A549 (cell line): ENCODE results near the gene PRPSAP2. TPM values are rescaled to one million over a fixed set of nuclear protein-coding genes. Genes with fewer than 3 reads are reported as not detected.
A peak's percentile ranks its signal among the peaks of the same experiment; 100 is the strongest.
"Not testable (repeated sequence)": the region's sequence is repeated elsewhere in the genome, so short reads cannot be mapped to it uniquely, and the experiment has no call there.

Experiments used
- ATAC-seq, 2 experiments: fragments of 200-7000 bp in 1 of 2; fragments of >200 bp in 1 of 2; cut with Nextera tagmentation in 1 of 2; cut with Tn5 transposase in 1 of 2; 3 replicates each; pipeline versions ENCODE4 v1.8.0 to v1.9.1; 2018 to 2020; ENCODE audit warnings: mild to moderate bottlenecking in 1 of 2, moderate library complexity in 1 of 2
- CTCF ChIA-PET: fragments of 300-600 bp; sonication (Branson Sonifier 250); formaldehyde crosslinking; extraction: SDS; loops from one replicate; lab custom pipeline; 2021; ENCODE audit warnings: antibody characterized with exemption, inconsistent platforms; lab: Yijun Ruan, JAX
- POLR2A ChIA-PET: fragments of 350-600 bp; formaldehyde crosslinking; extraction: SDS; loops from one replicate; lab custom pipeline; 2021; ENCODE audit warnings: antibody characterized with exemption, inconsistent platforms; lab: Yijun Ruan, JAX
- DNase-seq, 2 experiments: peaks; one replicate each; pipeline versions ENCODE4 v3.0.0 to v3.0.0-alpha.2; 2011 to 2016; ENCODE audit warnings: low read depth in 1 of 2, low spot score in 1 of 2
- FAIRE-seq: peaks from 2 replicates; lab custom pipeline; 2011; peaks lifted over from hg19 to GRCh38; lab: Jason Lieb, UNC
- H3K27ac ChIP-seq, 2 experiments: fragments of >200 bp; sonication (Bioruptor Twin); formaldehyde crosslinking; 3 replicates each; pipeline ENCODE4 v1.5.1; 2016 to 2017
- H3K4me1 ChIP-seq: fragments of >200 bp; sonication (Bioruptor Twin); formaldehyde crosslinking; 3 replicates; pipeline ENCODE4 v1.6.1; 2016
- H3K4me2 ChIP-seq: fragments of >200 bp; sonication (Bioruptor Twin); formaldehyde crosslinking; 3 replicates; pipeline ENCODE4 v1.6.1; 2016
- H3K4me3 ChIP-seq: fragments of >200 bp; sonication (Bioruptor Twin); formaldehyde crosslinking; 3 replicates; pipeline ENCODE4 v1.5.1; 2016
- H3K9me3 ChIP-seq: fragments of >200 bp; sonication (Bioruptor Twin); formaldehyde crosslinking; 3 replicates; pipeline ENCODE4 v1.6.1; 2016
- ATOH8 ChIP-seq: fragments of 250-450 bp; sonication (Bioruptor Pico); IDR thresholded peaks from 2 replicates; pipeline ENCODE4 v1.5.0; 2020; ENCODE audit warnings: low read depth, mild to moderate bottlenecking, moderate library complexity
- CHD2 ChIP-seq: fragments of 150-350 bp; IDR thresholded peaks from 2 replicates; pipeline ENCODE4 v1.6.1; 2014; ENCODE audit warnings: low read length; ENCODE audit not compliant: partially characterized antibody
- EHF ChIP-seq: fragments of 250-450 bp; sonication (Bioruptor Pico); IDR thresholded peaks from 2 replicates; pipeline ENCODE4 v1.5.0; 2020; ENCODE audit warnings: mild to moderate bottlenecking
- EP300 ChIP-seq, 2 experiments: fragments of >200 bp; sonication (Bioruptor Twin); formaldehyde crosslinking; IDR thresholded peaks; 2 replicates in 1 of 2; 3 replicates in 1 of 2; pipeline ENCODE4 v1.6.1; 2016 to 2017
- FOSL2 ChIP-seq, 2 experiments: fragments of 450-650 bp in 1 of 2; fragments of >200 bp in 1 of 2; sonication (Bioruptor Twin) in 1 of 2; formaldehyde crosslinking; IDR thresholded peaks; 2 replicates each; pipeline versions ENCODE4 v1.5.0 to v1.6.1; 2016 to 2020; ENCODE audit warnings: mild to moderate bottlenecking in 1 of 2, moderate library complexity in 1 of 2
- HDAC2 ChIP-seq: fragments of 200-600 bp; sonication (generic); IDR thresholded peaks from 2 replicates; pipeline ENCODE4 v1.6.1; 2016
- KDM1A ChIP-seq: fragments of 200-600 bp; sonication (generic); IDR thresholded peaks from 2 replicates; pipeline ENCODE4 v1.6.1; 2016; ENCODE audit warnings: low read depth, mild to moderate bottlenecking
- KDM5A ChIP-seq: fragments of 200-600 bp; sonication (generic); IDR thresholded peaks from 2 replicates; pipeline ENCODE4 v1.6.1; 2016; ENCODE audit warnings: antibody characterized with exemption, mild to moderate bottlenecking
- NFE2L2 ChIP-seq: fragments of 150-350 bp; conservative IDR thresholded peaks from 2 replicates; pipeline ENCODE4 v1.6.1; 2014; ENCODE audit warnings: low read length
- POLR2A ChIP-seq: IDR thresholded peaks from 2 replicates; pipeline ENCODE4 v1.6.1; 2012; ENCODE audit warnings: mild to moderate bottlenecking, low read length
- RARB ChIP-seq: fragments of 250-450 bp; sonication (Bioruptor Pico); IDR thresholded peaks from 2 replicates; pipeline ENCODE4 v1.8.0; 2021; ENCODE audit warnings: mild to moderate bottlenecking, moderate library complexity
- SMC3 ChIP-seq: fragments of >200 bp; sonication (Bioruptor Twin); formaldehyde crosslinking; IDR thresholded peaks from 3 replicates; pipeline ENCODE4 v1.6.1; 2018; ENCODE audit warnings: inconsistent platforms
- TP53 ChIP-seq: fragments of 250-450 bp; sonication (Bioruptor Pico); IDR thresholded peaks from 2 replicates; pipeline ENCODE4 v1.5.0; 2021; ENCODE audit warnings: mild to moderate bottlenecking, moderate library complexity
- ZC3H11A ChIP-seq: fragments of 450-650 bp; IDR thresholded peaks from 2 replicates; pipeline ENCODE4 v1.6.1; 2014; ENCODE audit warnings: antibody characterized with exemption, mild to moderate bottlenecking
- ZFP36 ChIP-seq: fragments of 450-650 bp; IDR thresholded peaks from 2 replicates; pipeline ENCODE4 v1.6.1; 2014; ENCODE audit warnings: borderline replicate concordance; ENCODE audit not compliant: partially characterized antibody
- ZSCAN20 ChIP-seq: fragments of 250-450 bp; sonication (Bioruptor Pico); IDR thresholded peaks from 2 replicates; pipeline ENCODE4 v1.8.0; 2022; ENCODE audit warnings: mild to moderate bottlenecking, moderate library complexity
- WGBS: methylation state at CpG from one replicate; pipeline ENCODE4 v1.1.6; 2017; ENCODE audit errors: missing lambda C conversion rate; 5-methylcytosine and 5-hydroxymethylcytosine counted together
- polyA plus RNA-seq, 4 experiments: library from polyadenylated mRNA; depleted of rRNA in 3 of 4; stranded (reverse); fragments of >200 nt; fragmentation: RNase III in 1 of 4; extraction: RNeasy Plus Mini Kit Qiagen cat#74134 plus additional on column Dnase treatment in 1 of 4; gene quantifications; 2 replicates in 3 of 4; 3 replicates in 1 of 4; pipeline ENCODE4 v1.2.3, GENCODE V29; 2011 to 2017
- TF ChIP-seq, protein P1 (sequence below): fragments of 250-450 bp; sonication (Bioruptor Pico); IDR thresholded peaks from 2 replicates; pipeline ENCODE4 v1.5.0; 2021; ENCODE audit warnings: mild to moderate bottlenecking, moderate library complexity, borderline replicate concordance
- TF ChIP-seq, protein P2 (sequence below): fragments of >200 bp; sonication (Bioruptor Twin); formaldehyde crosslinking; IDR thresholded peaks from 3 replicates; pipeline ENCODE4 v1.5.1; 2016

The PRPSAP2 gene
- polyA plus RNA-seq, 2 of the 4 experiments (the other 2 are of a cell fraction), result 53.3 to 82.1 TPM

DNA sequence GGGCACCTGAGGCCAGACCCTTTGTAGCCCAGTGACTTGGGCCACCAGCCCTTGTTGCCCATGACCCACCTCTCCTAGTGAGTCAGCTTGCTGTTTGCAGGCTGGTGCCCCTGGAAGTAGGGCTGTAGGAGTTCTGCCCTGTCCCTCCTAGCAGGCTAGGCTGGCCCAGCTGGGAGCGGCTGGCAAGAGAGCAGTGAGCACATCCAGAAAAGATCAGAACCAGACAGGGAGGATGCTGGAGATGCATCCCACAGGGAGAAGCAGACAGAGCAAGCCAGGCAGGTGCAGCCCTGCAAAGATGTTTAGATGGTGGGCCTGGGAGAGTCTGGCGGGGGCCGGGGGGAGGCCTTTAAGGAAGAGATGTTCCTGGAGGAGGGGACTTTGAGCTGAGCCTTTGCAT is 96.4 kb downstream of the PRPSAP2 start:
- Histone ChIP-seq H3K4me3 (no peak overlapping the region), H3K4me1 (no peaks in the 10 kb centered on the region)
- POLR2A ChIA-PET, result no interaction called here
- ATAC-seq, result peak; percentile 9 to 11; a peak in 1 of 6 replicates
- TF ChIP-seq TP53 (CRISPR knock-in tag) (no peak), EP300 (IDR thresholded peaks at IDR 0.05) (no peak)
- TF ChIP-seq, all 56 proteins: peak for 0
- Histone ChIP-seq H3K9me3 (no peaks in the 10 kb centered on the region), H3K27ac (no peak overlapping the region), H3K4me2 (no peak overlapping the region)
- CTCF ChIA-PET, result interaction anchor here (0.8 to 2.6 kb wide), 3 partner anchors 10 to 328 kb away, joined by 3 to 8 read pairs (median 4); no protein-coding TSS in a partner anchor
- no peak for FAIRE-seq
- WGBS, result 89% methylated on average over 3 of the region's 3 CpGs
- no peak for DNase-seq

GRCh38 chr17:18955009-18955408 is 97.1 kb downstream of the PRPSAP2 start:
- no peak for DNase-seq
- no peaks in the 10 kb centered on the region for H3K9me3 ChIP-seq
- H3K4me3 ChIP-seq, result no peak overlapping the region
- TF ChIP-seq HDAC2 (no peak), KDM1A (no peak)
- TF ChIP-seq, protein P1, sequence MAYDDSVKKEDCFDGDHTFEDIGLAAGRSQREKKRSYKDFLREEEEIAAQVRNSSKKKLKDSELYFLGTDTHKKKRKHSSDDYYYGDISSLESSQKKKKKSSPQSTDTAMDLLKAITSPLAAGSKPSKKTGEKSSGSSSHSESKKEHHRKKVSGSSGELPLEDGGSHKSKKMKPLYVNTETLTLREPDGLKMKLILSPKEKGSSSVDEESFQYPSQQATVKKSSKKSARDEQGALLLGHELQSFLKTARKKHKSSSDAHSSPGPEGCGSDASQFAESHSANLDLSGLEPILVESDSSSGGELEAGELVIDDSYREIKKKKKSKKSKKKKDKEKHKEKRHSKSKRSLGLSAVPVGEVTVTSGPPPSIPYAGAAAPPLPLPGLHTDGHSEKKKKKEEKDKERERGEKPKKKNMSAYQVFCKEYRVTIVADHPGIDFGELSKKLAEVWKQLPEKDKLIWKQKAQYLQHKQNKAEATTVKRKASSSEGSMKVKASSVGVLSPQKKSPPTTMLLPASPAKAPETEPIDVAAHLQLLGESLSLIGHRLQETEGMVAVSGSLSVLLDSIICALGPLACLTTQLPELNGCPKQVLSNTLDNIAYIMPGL (CRISPR knock-in tag), result no peak
- TF ChIP-seq, all 56 proteins: peak for 0
- FAIRE-seq (no peak), ATAC-seq (no peak)
- H3K4me2 ChIP-seq, result no peak overlapping the region
- ChIA-PET CTCF (interaction anchor here (0.6 to 2.6 kb wide), 9 partner anchors 8 to 329 kb away, joined by 3 to 8 read pairs (median 3); partner anchors contain the start of gene FAM83G), POLR2A (no interaction called here)
- H3K27ac ChIP-seq, result no peak overlapping the region
- 91% methylated on average over 6 of the region's 6 CpGs for WGBS
- H3K4me1 ChIP-seq, result no peaks in the 10 kb centered on the region

DNA sequence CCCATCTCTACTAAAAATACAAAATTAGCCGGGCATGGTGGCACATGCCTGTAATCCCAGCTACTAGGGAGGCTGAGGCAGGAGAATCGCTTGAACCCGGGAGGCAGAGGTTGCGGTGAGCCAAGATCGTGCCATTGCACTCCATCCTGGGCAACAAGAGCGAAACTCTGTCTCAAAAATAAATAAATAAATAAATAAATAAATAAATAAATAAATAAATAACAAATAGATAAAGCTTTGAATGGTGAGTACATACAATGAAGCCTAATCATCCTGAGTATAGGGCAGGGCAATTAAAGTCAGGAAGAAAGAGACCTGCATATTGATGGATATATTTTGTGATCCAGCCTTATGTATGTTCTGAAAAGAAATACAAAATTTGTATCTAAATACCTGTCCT is 98.1 kb downstream of the PRPSAP2 start:
- H3K27ac ChIP-seq, H3K4me2 ChIP-seq, FAIRE-seq, DNase-seq, H3K4me1 ChIP-seq, H3K4me3 ChIP-seq, POLR2A ChIA-PET, ATAC-seq, H3K9me3 ChIP-seq: not testable (repeated sequence)
- CTCF ChIA-PET, result interaction anchor here (0.7 to 2.6 kb wide), 7 partner anchors 10 to 330 kb away, joined by 3 to 8 read pairs (median 3); partner anchors contain the start of gene FAM83G
- TF ChIP-seq ZC3H11A, result peak; percentile 98
- WGBS, result 94% methylated on average over 6 of the region's 6 CpGs

DNA sequence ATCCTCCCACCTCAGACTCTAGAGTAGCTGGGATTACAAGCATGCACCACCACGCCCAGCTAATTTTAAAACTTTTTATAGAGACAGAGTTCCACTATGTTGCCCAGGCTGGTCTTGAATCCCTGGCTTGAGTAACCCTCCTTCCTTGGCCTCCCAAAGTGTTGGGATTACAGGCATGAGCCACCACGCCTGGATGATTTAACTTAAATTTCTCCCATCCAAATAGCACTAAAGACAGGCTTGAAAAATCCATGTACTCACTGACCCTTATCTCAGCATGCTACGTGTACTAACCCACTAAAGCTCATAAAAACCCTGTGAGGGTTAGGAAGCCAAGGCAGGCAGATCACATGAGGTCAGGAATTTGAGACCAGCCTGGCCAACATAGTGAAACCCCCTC is 98.7 kb downstream of the PRPSAP2 start:
- FAIRE-seq (no peak), DNase-seq (no peak)
- CTCF ChIA-PET, result interaction anchor here (0.7 to 2.6 kb wide), 3 partner anchors 11 to 331 kb away, joined by 3 to 8 read pairs (median 3); no protein-coding TSS in a partner anchor

More for the DNA sequence above, 98.7 kb downstream of the PRPSAP2 start:
- Histone ChIP-seq H3K27ac (no peak overlapping the region), H3K4me2 (no peak overlapping the region), H3K4me1 (peaks cover 7% of the 10 kb centered on the region), H3K9me3 (no peaks in the 10 kb centered on the region), H3K4me3 (no peak overlapping the region)
- WGBS, result 83% methylated on average over 3 of the region's 3 CpGs
- ATAC-seq, result no peak
- POLR2A ChIA-PET, result no interaction called here
- TF ChIP-seq POLR2A, result no peak
- no peak for TF ChIP-seq RARB (CRISPR knock-in tag)
- TF ChIP-seq ZFP36, result no peak
- no peak for TF ChIP-seq EHF (CRISPR knock-in tag)
- TF ChIP-seq, protein P2, sequence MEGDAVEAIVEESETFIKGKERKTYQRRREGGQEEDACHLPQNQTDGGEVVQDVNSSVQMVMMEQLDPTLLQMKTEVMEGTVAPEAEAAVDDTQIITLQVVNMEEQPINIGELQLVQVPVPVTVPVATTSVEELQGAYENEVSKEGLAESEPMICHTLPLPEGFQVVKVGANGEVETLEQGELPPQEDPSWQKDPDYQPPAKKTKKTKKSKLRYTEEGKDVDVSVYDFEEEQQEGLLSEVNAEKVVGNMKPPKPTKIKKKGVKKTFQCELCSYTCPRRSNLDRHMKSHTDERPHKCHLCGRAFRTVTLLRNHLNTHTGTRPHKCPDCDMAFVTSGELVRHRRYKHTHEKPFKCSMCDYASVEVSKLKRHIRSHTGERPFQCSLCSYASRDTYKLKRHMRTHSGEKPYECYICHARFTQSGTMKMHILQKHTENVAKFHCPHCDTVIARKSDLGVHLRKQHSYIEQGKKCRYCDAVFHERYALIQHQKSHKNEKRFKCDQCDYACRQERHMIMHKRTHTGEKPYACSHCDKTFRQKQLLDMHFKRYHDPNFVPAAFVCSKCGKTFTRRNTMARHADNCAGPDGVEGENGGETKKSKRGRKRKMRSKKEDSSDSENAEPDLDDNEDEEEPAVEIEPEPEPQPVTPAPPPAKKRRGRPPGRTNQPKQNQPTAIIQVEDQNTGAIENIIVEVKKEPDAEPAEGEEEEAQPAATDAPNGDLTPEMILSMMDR, result no peak
- no peak for TF ChIP-seq EP300 (IDR thresholded peaks at IDR 0.05)
- TF ChIP-seq SMC3, result no peak
- TF ChIP-seq NFE2L2, result no peak
- TF ChIP-seq ATOH8, result no peak
- no peak for TF ChIP-seq FOSL2 (IDR thresholded peaks at IDR 0.05)
- TF ChIP-seq FOSL2 (CRISPR knock-in tag; IDR thresholded peaks at IDR 0.05), result no peak
- TF ChIP-seq CHD2, result no peak
- no peak for TF ChIP-seq KDM5A
- no peak for TF ChIP-seq ZSCAN20 (CRISPR knock-in tag)
